A673 (cell line): ENCODE measurements around the gene S100A14.

Experiments
- EZH2 ChIP-seq: fragments of 200-600 bp; sonication (generic); IDR thresholded peaks from 2 replicates; pipeline ENCODE4 v1.6.1; 2017; ENCODE audit warnings: borderline replicate concordance, low read depth, mild to moderate bottlenecking, mixed read lengths, antibody characterized with exemption, low read length; ENCODE audit not compliant: poor library complexity, severe bottlenecking
- TF ChIP-seq, protein P1 (sequence below): fragments of 300-800, 200-600 bp; sonication (generic); conservative IDR thresholded peaks from 2 replicates; pipeline ENCODE4 v1.5.1; 2017; ENCODE audit warnings: low read depth, mild to moderate bottlenecking, antibody characterized with exemption, low read length, moderate library complexity, mixed read lengths

DNA sequence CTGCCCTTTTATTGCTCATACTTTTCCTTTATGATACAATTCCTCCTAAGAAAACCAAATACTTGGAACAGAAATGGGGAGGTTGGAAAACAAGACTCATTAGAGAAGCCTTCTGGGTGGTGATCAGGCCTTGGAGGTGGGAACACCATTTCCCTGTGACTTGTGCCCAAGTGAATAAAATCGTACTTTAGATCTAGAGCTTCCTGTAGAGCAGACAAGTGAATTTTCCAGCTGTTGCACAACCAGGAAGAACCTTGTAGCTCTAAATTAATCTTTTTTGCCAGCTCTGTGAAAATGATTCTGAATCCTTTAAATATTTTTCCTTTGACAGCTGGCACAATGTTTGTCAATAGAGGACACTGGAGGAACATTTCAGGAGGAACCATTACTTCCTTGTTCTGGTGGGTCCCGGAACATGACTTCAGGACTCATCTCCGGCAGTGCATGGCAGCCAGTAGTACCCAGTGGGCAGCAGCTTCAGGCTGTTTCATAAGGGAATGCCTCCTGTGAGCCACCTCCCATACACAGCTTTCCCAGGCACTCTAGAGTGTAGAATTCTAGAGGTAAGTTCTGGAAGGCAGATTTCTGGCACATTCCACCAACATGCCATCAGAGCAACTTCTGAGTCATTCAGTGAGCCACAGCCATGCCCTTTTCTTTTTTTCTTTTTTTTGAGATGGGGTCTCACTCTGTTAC lies 36.8 kb upstream of the S100A14 start:
- TF ChIP-seq, protein P1, sequence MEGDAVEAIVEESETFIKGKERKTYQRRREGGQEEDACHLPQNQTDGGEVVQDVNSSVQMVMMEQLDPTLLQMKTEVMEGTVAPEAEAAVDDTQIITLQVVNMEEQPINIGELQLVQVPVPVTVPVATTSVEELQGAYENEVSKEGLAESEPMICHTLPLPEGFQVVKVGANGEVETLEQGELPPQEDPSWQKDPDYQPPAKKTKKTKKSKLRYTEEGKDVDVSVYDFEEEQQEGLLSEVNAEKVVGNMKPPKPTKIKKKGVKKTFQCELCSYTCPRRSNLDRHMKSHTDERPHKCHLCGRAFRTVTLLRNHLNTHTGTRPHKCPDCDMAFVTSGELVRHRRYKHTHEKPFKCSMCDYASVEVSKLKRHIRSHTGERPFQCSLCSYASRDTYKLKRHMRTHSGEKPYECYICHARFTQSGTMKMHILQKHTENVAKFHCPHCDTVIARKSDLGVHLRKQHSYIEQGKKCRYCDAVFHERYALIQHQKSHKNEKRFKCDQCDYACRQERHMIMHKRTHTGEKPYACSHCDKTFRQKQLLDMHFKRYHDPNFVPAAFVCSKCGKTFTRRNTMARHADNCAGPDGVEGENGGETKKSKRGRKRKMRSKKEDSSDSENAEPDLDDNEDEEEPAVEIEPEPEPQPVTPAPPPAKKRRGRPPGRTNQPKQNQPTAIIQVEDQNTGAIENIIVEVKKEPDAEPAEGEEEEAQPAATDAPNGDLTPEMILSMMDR = no peak
- no peak for TF ChIP-seq EZH2
